IPS-18c (cell line): Measurements from ENCODE around the gene SHC3.

Experiments
- H3K4me3 ChIP-seq: 2 replicates; pipeline ENCODE4 v1.7.0; 2013; ENCODE audit warnings: low read depth, mild to moderate bottlenecking, low read length, moderate library complexity; ENCODE audit not compliant: insufficient read depth
- H3K9me3 ChIP-seq: one replicate; pipeline ENCODE4 v1.6.1; 2013; ENCODE audit warnings: mild to moderate bottlenecking, low read length, moderate library complexity; ENCODE audit not compliant: control insufficient read depth, insufficient read depth

The SHC3 gene

GRCh38 chr9:89138463-89139390 lies 39.9 kb downstream of the SHC3 start:
- Histone ChIP-seq H3K9me3 (no peaks in the 10 kb centered on the region), H3K4me3 (no peak overlapping the region)

GRCh38 chr9:89137542-89138462 lies 40.8 kb downstream of the SHC3 start:
- H3K9me3 ChIP-seq: no peaks in the 10 kb centered on the region
- no peak overlapping the region for H3K4me3 ChIP-seq

GRCh38 chr9:89135591-89136166 lies 42.9 kb downstream of the SHC3 start:
- Histone ChIP-seq H3K4me3 (no peak overlapping the region), H3K9me3 (no peaks in the 10 kb centered on the region)

- Histone ChIP-seq H3K9me3 (no peaks in the 10 kb centered on the region), H3K4me3 (no peak overlapping the region)
Measured at GRCh38 chr9:89134709-89135108, 43.9 kb downstream of the SHC3 start.

- Histone ChIP-seq H3K4me3 (no peak overlapping the region), H3K9me3 (no peaks in the 10 kb centered on the region)
Measured at GRCh38 chr9:89122949-89123348, 55.7 kb downstream of the SHC3 start.

GRCh38 chr9:89120704-89121103 lies 57.9 kb downstream of the SHC3 start:
- no peaks in the 10 kb centered on the region for H3K9me3 ChIP-seq

GRCh38 chr9:89116805-89117192 lies 61.8 kb downstream of the SHC3 start:
- Histone ChIP-seq H3K9me3 (no peaks in the 10 kb centered on the region), H3K4me3 (no peak overlapping the region)

More at GRCh38 chr9:89120704-89121103, 57.9 kb downstream of the SHC3 start:
- no peak overlapping the region for H3K4me3 ChIP-seq

- no peaks in the 10 kb centered on the region for H3K9me3 ChIP-seq
Measured at GRCh38 chr9:89116064-89116804, 62.4 kb downstream of the SHC3 start.

GRCh38 chr9:89115426-89115825 lies 63.2 kb downstream of the SHC3 start:
- Histone ChIP-seq H3K4me3 (no peak overlapping the region), H3K9me3 (no peaks in the 10 kb centered on the region)

More at GRCh38 chr9:89116064-89116804, 62.4 kb downstream of the SHC3 start:
- no peak overlapping the region for H3K4me3 ChIP-seq

GRCh38 chr9:89114741-89115140 lies 63.9 kb downstream of the SHC3 start:
- Histone ChIP-seq H3K9me3 (no peaks in the 10 kb centered on the region), H3K4me3 (no peak overlapping the region)

- Histone ChIP-seq H3K4me3 (no peak overlapping the region), H3K9me3 (no peaks in the 10 kb centered on the region)
Measured at GRCh38 chr9:89113851-89114250, 64.8 kb downstream of the SHC3 start.

GRCh38 chr9:89112243-89112642 lies 66.4 kb downstream of the SHC3 start:
- H3K4me3 ChIP-seq: no peak overlapping the region
- no peaks in the 10 kb centered on the region for H3K9me3 ChIP-seq

GRCh38 chr9:89109666-89110065 lies 69.0 kb downstream of the SHC3 start:
- Histone ChIP-seq H3K4me3 (no peak overlapping the region), H3K9me3 (no peaks in the 10 kb centered on the region)

- Histone ChIP-seq H3K4me3 (no peak overlapping the region), H3K9me3 (no peaks in the 10 kb centered on the region)
Measured at GRCh38 chr9:89107406-89107805, 71.2 kb downstream of the SHC3 start.

GRCh38 chr9:89106224-89106851 lies 72.3 kb downstream of the SHC3 start:
- H3K9me3 ChIP-seq: no peaks in the 10 kb centered on the region
- no peak overlapping the region for H3K4me3 ChIP-seq

- H3K4me3 ChIP-seq: no peak overlapping the region
- no peaks in the 10 kb centered on the region for H3K9me3 ChIP-seq
Measured at GRCh38 chr9:89104821-89105220, 73.8 kb downstream of the SHC3 start.
